Left ventricle myocardium inferior (tissue), 1 donor: ENCODE measurements around the gene DUSP10. TPM values are rescaled to one million over a fixed set of nuclear protein-coding genes. Genes with fewer than 3 reads are reported as not detected.

ENCODE experiments used
- DNase-seq: peaks from one replicate; pipeline ENCODE4 v3.0.0-alpha.2; 2020
- H3K27ac ChIP-seq: fragments of 200-600 bp; replicated peaks from 2 replicates; pipeline ENCODE4 v1.8.0; 2021
- H3K27me3 ChIP-seq: fragments of 200-600 bp; 2 replicates; pipeline ENCODE4 v1.8.0; 2021; ENCODE audit warnings: low read depth
- H3K36me3 ChIP-seq: fragments of 200-600 bp; 2 replicates; pipeline ENCODE4 v1.8.0; 2021
- H3K4me1 ChIP-seq: fragments of 200-600 bp; 2 replicates; pipeline ENCODE4 v1.8.0; 2021
- H3K4me3 ChIP-seq: fragments of 200-600 bp; 2 replicates; pipeline ENCODE4 v1.8.0; 2021; ENCODE audit warnings: mild to moderate bottlenecking, moderate library complexity
- H3K9me3 ChIP-seq: fragments of 200-600 bp; replicated peaks from 2 replicates; pipeline ENCODE4 v1.8.0; 2021
- intact Hi-C: fragments of 100-400 bp; cut with micrococcal nuclease; formaldehyde crosslinking; loops from one replicate; pipeline ENCODE4 v1.11.0; 2022
- total RNA-seq: library from RNA; stranded (reverse); fragmentation: NEBNext Ultra II Directional; extraction: Animal tissue kit (Norgen Biotek cat#: 25700); gene quantifications from one replicate; pipeline ENCODE4 v1.2.1, GENCODE V29; 2021
- TF ChIP-seq, protein P1 (sequence below): fragments of 200-600 bp; IDR thresholded peaks from 2 replicates; pipeline ENCODE4 v1.8.0; 2021; ENCODE audit warnings: antibody characterized with exemption, mild to moderate bottlenecking, borderline replicate concordance
- donor health status: DM: no; HTN: yes; CAD: no; lungs with severe emphysema.

The DUSP10 gene
- total RNA-seq, 1 donor from 2014 or later = 4.6 TPM

GRCh38 chr1:221758455-221758854 lies 16.6 kb upstream of the DUSP10 start:
- intact Hi-C loops = no loop called here
- Histone ChIP-seq H3K4me1 (peaks cover 21% of the 10 kb centered on the region), H3K27ac (no peak overlapping the region), H3K4me3 (no peak overlapping the region), H3K9me3 (no peaks in the 10 kb centered on the region), H3K36me3 (no peaks in the 10 kb centered on the region), H3K27me3 (no peaks in the 10 kb centered on the region)
- TF ChIP-seq, protein P1, sequence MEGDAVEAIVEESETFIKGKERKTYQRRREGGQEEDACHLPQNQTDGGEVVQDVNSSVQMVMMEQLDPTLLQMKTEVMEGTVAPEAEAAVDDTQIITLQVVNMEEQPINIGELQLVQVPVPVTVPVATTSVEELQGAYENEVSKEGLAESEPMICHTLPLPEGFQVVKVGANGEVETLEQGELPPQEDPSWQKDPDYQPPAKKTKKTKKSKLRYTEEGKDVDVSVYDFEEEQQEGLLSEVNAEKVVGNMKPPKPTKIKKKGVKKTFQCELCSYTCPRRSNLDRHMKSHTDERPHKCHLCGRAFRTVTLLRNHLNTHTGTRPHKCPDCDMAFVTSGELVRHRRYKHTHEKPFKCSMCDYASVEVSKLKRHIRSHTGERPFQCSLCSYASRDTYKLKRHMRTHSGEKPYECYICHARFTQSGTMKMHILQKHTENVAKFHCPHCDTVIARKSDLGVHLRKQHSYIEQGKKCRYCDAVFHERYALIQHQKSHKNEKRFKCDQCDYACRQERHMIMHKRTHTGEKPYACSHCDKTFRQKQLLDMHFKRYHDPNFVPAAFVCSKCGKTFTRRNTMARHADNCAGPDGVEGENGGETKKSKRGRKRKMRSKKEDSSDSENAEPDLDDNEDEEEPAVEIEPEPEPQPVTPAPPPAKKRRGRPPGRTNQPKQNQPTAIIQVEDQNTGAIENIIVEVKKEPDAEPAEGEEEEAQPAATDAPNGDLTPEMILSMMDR = no peak
- DNase-seq = no peak

- intact Hi-C loops = no loop called here
- H3K4me3 ChIP-seq = no peak overlapping the region
- no peaks in the 10 kb centered on the region for H3K36me3 ChIP-seq
- H3K4me1 ChIP-seq = peaks cover 19% of the 10 kb centered on the region
- H3K9me3 ChIP-seq = no peaks in the 10 kb centered on the region
- TF ChIP-seq, protein P1 = no peak
- DNase-seq = no peak
- H3K27ac ChIP-seq = no peak overlapping the region
- no peaks in the 10 kb centered on the region for H3K27me3 ChIP-seq
Measured at GRCh38 chr1:221756830-221757551, 15.1 kb upstream of the DUSP10 start.

GRCh38 chr1:221753828-221754188 lies 11.9 kb upstream of the DUSP10 start:
- TF ChIP-seq, protein P1 = no peak
- Histone ChIP-seq H3K4me1 (peaks cover 12% of the 10 kb centered on the region), H3K27ac (no peak overlapping the region), H3K9me3 (no peaks in the 10 kb centered on the region), H3K27me3 (no peaks in the 10 kb centered on the region), H3K36me3 (no peaks in the 10 kb centered on the region), H3K4me3 (no peak overlapping the region)
- DNase-seq = no peak
- intact Hi-C loops = no loop called here

GRCh38 chr1:221751226-221751887 lies 9.5 kb upstream of the DUSP10 start:
- TF ChIP-seq, protein P1 = no peak
- H3K9me3 ChIP-seq = no peaks in the 10 kb centered on the region
- DNase-seq = no peak
- no peaks in the 10 kb centered on the region for H3K27me3 ChIP-seq
- no peak overlapping the region for H3K4me3 ChIP-seq
- intact Hi-C loops = no loop called here
- no peaks in the 10 kb centered on the region for H3K4me1 ChIP-seq
- H3K36me3 ChIP-seq = no peaks in the 10 kb centered on the region
- H3K27ac ChIP-seq = no peak overlapping the region

- H3K4me3 ChIP-seq = no peak overlapping the region
- DNase-seq = no peak
- H3K27ac ChIP-seq = no peak overlapping the region
- H3K27me3 ChIP-seq = no peaks in the 10 kb centered on the region
- TF ChIP-seq, protein P1 = no peak
- H3K9me3 ChIP-seq = no peaks in the 10 kb centered on the region
- H3K4me1 ChIP-seq = peaks cover 1% of the 10 kb centered on the region
- H3K36me3 ChIP-seq = no peaks in the 10 kb centered on the region
- intact Hi-C loops = loop anchor here (10.0 kb wide), 1 partner anchor 204 kb away; no protein-coding TSS in a partner anchor
Measured at GRCh38 chr1:221748981-221749380, 7.1 kb upstream of the DUSP10 start.
